Progenitor cell of endocrine pancreas (in vitro differentiated cells): ENCODE data around the gene SMPD4. TPM values are rescaled to one million over a fixed set of nuclear protein-coding genes. Genes with fewer than 3 reads are reported as not detected.
"Not testable (repeated sequence)": the region's sequence is repeated elsewhere in the genome, so short reads cannot be mapped to it uniquely, and the experiment has no call there.

ENCODE experiments used
- DNase-seq: peaks from one replicate; pipeline ENCODE4 v3.0.0; 2021; ENCODE audit warnings: low spot score; ENCODE audit not compliant: unreplicated experiment
- H3K27ac Mint-ChIP-seq: 2 replicates; pipeline ENCODE4 v1.8.0; 2021; ENCODE audit warnings: mild to moderate bottlenecking, moderate library complexity, mixed read lengths
- H3K27me3 Mint-ChIP-seq: 2 replicates; pipeline ENCODE4 v1.8.0; 2021; ENCODE audit warnings: mixed read lengths
- H3K36me3 Mint-ChIP-seq: 2 replicates; pipeline ENCODE4 v1.8.0; 2022; ENCODE audit warnings: mixed read lengths; ENCODE audit not compliant: insufficient read depth
- H3K4me1 Mint-ChIP-seq: 2 replicates; pipeline ENCODE4 v1.8.0; 2021; ENCODE audit warnings: low read depth, mixed read lengths
- H3K4me3 Mint-ChIP-seq: 2 replicates; pipeline ENCODE4 v1.8.0; 2021; ENCODE audit warnings: low read depth, mild to moderate bottlenecking, moderate library complexity, mixed read lengths
- H3K9me3 Mint-ChIP-seq: 2 replicates; pipeline ENCODE4 v1.8.0; 2021; ENCODE audit warnings: low read depth, mixed read lengths
- long read RNA-seq: library from polyadenylated mRNA; unstranded; transcript quantifications from one replicate; pipeline ENCODE4 v2.0.0, GENCODE V29; 2020
- total RNA-seq: library from RNA; stranded (reverse); gene quantifications from 2 replicates; pipeline ENCODE4 v1.2.1, GENCODE V29; 2021
- TF ChIP-seq, protein P1 (sequence below): fragments of 200-600 bp; sonication (generic); IDR thresholded peaks from one replicate; pipeline ENCODE4 v1.5.0; 2021; ENCODE audit warnings: antibody characterized with exemption, mild to moderate bottlenecking; ENCODE audit not compliant: unreplicated experiment

The SMPD4 gene, protein sequence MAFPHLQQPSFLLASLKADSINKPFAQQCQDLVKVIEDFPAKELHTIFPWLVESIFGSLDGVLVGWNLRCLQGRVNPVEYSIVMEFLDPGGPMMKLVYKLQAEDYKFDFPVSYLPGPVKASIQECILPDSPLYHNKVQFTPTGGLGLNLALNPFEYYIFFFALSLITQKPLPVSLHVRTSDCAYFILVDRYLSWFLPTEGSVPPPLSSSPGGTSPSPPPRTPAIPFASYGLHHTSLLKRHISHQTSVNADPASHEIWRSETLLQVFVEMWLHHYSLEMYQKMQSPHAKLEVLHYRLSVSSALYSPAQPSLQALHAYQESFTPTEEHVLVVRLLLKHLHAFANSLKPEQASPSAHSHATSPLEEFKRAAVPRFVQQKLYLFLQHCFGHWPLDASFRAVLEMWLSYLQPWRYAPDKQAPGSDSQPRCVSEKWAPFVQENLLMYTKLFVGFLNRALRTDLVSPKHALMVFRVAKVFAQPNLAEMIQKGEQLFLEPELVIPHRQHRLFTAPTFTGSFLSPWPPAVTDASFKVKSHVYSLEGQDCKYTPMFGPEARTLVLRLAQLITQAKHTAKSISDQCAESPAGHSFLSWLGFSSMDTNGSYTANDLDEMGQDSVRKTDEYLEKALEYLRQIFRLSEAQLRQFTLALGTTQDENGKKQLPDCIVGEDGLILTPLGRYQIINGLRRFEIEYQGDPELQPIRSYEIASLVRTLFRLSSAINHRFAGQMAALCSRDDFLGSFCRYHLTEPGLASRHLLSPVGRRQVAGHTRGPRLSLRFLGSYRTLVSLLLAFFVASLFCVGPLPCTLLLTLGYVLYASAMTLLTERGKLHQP
- 86.0 and 93.8 TPM in 2 replicates for total RNA-seq
- long read RNA-seq, full-length matches to known transcripts, result 92 of 129 reads
- long read RNA-seq, partial matches to known transcripts, result 25 of 129 reads
- long read RNA-seq, other reads (novel, unspliced or antisense), result 12 of 129 reads

DNA sequence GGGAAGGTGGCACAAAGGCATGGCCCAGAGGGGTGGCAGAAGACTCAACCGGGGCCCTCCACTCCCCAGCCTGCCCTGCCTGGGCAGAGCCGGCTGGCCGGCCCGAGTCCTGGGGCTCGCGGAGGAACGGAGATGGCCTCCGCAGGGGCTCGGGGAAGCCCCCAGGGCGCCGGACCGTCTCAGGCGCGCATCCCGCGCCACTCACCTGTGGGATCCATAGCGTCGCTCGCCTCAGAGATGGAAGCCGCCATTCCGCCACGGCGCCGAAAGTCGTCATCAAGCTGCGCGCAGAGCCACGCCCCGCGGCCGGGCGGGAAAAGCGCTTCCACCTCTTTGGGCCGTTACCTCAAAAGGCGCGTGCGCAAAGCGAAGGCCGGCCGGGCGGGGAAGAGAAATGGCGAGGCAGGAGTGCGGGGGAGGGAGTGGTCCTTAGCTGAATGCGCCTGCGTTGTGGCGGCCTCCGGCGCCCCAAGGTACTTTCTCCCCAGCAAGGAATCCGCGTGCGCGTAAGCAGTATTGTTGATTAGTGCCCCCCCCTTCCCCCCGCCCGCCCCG is at the start of gene SMPD4:
TSS of gene SMPD4 (minus strand) at position 278 of the 555 bp plus-strand sequence. CDS start 5,010 bp downstream, outside the sequence.
- peak; percentile 95 for DNase-seq
- H3K9me3 Mint-ChIP-seq, result no peaks in the 10 kb centered on the region
- H3K4me1 Mint-ChIP-seq, result peaks cover 16% of the 10 kb centered on the region
- H3K27me3 Mint-ChIP-seq, result no peaks in the 10 kb centered on the region
- peak within 1 kb of the TSS; percentile 96 for H3K27ac Mint-ChIP-seq
- TF ChIP-seq, protein P1, sequence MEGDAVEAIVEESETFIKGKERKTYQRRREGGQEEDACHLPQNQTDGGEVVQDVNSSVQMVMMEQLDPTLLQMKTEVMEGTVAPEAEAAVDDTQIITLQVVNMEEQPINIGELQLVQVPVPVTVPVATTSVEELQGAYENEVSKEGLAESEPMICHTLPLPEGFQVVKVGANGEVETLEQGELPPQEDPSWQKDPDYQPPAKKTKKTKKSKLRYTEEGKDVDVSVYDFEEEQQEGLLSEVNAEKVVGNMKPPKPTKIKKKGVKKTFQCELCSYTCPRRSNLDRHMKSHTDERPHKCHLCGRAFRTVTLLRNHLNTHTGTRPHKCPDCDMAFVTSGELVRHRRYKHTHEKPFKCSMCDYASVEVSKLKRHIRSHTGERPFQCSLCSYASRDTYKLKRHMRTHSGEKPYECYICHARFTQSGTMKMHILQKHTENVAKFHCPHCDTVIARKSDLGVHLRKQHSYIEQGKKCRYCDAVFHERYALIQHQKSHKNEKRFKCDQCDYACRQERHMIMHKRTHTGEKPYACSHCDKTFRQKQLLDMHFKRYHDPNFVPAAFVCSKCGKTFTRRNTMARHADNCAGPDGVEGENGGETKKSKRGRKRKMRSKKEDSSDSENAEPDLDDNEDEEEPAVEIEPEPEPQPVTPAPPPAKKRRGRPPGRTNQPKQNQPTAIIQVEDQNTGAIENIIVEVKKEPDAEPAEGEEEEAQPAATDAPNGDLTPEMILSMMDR, result no peak
- H3K4me3 Mint-ChIP-seq, result peak within 1 kb of the TSS; percentile 94
- no peaks in the 10 kb centered on the region for H3K36me3 Mint-ChIP-seq

- not testable (repeated sequence) for H3K9me3 Mint-ChIP-seq, H3K4me3 Mint-ChIP-seq, H3K36me3 Mint-ChIP-seq, DNase-seq, H3K27ac Mint-ChIP-seq, H3K4me1 Mint-ChIP-seq
- peaks cover 12% of the 10 kb centered on the region for H3K27me3 Mint-ChIP-seq
These were observed 49.5 kb upstream of the SMPD4 start for GRCh38 chr2:130230907-130231306.

DNA sequence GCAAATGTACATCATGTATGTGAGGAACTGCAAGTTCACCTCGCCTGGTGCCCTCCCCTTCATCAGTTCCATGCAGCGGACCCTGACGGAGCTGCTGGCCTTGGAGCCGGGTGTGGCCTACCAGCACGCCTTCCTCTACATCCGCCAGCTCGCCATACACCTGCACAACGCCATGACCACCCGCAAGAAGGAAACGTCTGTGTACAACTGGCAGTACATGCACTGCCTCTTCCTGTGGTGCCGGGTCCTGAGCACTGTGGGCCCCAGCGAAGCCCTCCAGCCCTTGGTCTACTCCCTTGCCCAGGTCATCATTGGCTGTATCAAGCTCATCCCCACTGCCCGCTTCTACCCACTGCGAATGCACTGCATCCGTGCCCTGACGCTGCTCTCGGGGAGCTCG is 49.0 kb upstream of the SMPD4 start:
- not testable (repeated sequence) for H3K4me1 Mint-ChIP-seq
- H3K27me3 Mint-ChIP-seq, result peaks cover 12% of the 10 kb centered on the region

GRCh38 chr2:130229161-130229510 is 47.7 kb upstream of the SMPD4 start:
- not testable (repeated sequence) for H3K27ac Mint-ChIP-seq, DNase-seq, H3K4me1 Mint-ChIP-seq, H3K9me3 Mint-ChIP-seq, H3K36me3 Mint-ChIP-seq, H3K4me3 Mint-ChIP-seq
- H3K27me3 Mint-ChIP-seq, result peaks cover 12% of the 10 kb centered on the region

More for the DNA sequence above, 49.0 kb upstream of the SMPD4 start:
- H3K4me3 Mint-ChIP-seq, H3K9me3 Mint-ChIP-seq, H3K27ac Mint-ChIP-seq, H3K36me3 Mint-ChIP-seq, DNase-seq: not testable (repeated sequence)

GRCh38 chr2:130228467-130229160 is 47.2 kb upstream of the SMPD4 start:
- DNase-seq, H3K4me1 Mint-ChIP-seq, H3K27ac Mint-ChIP-seq, H3K9me3 Mint-ChIP-seq, H3K36me3 Mint-ChIP-seq, H3K4me3 Mint-ChIP-seq: not testable (repeated sequence)
- H3K27me3 Mint-ChIP-seq, result peaks cover 15% of the 10 kb centered on the region

DNA sequence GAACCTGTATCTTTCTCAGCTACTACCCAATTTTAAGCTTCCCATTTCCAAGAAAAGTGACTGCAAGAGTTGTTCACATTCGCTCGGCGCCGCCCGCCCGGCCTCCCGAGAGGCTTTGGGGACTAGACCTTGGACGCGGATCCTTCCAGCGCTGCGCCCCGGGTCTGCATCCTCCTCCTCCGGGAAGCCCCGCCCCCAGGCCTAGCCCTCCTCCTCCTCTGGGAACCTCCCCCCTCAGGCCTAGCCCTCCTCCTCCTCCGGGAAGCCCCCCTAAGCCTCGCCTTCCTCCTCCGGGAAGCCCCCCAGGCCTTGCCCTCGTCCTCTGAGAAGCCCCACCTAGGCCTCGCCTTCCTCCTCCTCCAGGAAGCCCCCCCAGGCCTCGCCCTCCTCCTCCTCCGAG is 46.6 kb upstream of the SMPD4 start:
- not testable (repeated sequence) for H3K4me1 Mint-ChIP-seq, H3K4me3 Mint-ChIP-seq, H3K36me3 Mint-ChIP-seq, DNase-seq, H3K27ac Mint-ChIP-seq, H3K9me3 Mint-ChIP-seq
- peaks cover 15% of the 10 kb centered on the region for H3K27me3 Mint-ChIP-seq

- not testable (repeated sequence) for H3K9me3 Mint-ChIP-seq, DNase-seq, H3K4me1 Mint-ChIP-seq, H3K36me3 Mint-ChIP-seq, H3K4me3 Mint-ChIP-seq, H3K27ac Mint-ChIP-seq
- peaks cover 18% of the 10 kb centered on the region for H3K27me3 Mint-ChIP-seq
These were observed 41.1 kb upstream of the SMPD4 start for GRCh38 chr2:130222523-130222922.

- H3K36me3 Mint-ChIP-seq, H3K4me3 Mint-ChIP-seq, H3K27ac Mint-ChIP-seq, DNase-seq, H3K4me1 Mint-ChIP-seq, H3K9me3 Mint-ChIP-seq: not testable (repeated sequence)
- H3K27me3 Mint-ChIP-seq, result peaks cover 19% of the 10 kb centered on the region
These were observed 39.1 kb upstream of the SMPD4 start for GRCh38 chr2:130220505-130220904.

GRCh38 chr2:130219147-130219546 is 37.7 kb upstream of the SMPD4 start:
- not testable (repeated sequence) for H3K36me3 Mint-ChIP-seq, H3K4me3 Mint-ChIP-seq, H3K4me1 Mint-ChIP-seq, DNase-seq, H3K27ac Mint-ChIP-seq, H3K9me3 Mint-ChIP-seq
- peaks cover 25% of the 10 kb centered on the region for H3K27me3 Mint-ChIP-seq

- H3K4me1 Mint-ChIP-seq, H3K9me3 Mint-ChIP-seq, H3K4me3 Mint-ChIP-seq, DNase-seq, H3K27ac Mint-ChIP-seq, H3K36me3 Mint-ChIP-seq: not testable (repeated sequence)
- H3K27me3 Mint-ChIP-seq, result peaks cover 21% of the 10 kb centered on the region
These were observed 25.6 kb upstream of the SMPD4 start for GRCh38 chr2:130207051-130207450.

- not testable (repeated sequence) for DNase-seq, H3K27ac Mint-ChIP-seq, H3K27me3 Mint-ChIP-seq, H3K9me3 Mint-ChIP-seq, H3K4me1 Mint-ChIP-seq, H3K4me3 Mint-ChIP-seq, H3K36me3 Mint-ChIP-seq
These were observed 21.7 kb upstream of the SMPD4 start for GRCh38 chr2:130203150-130203549.
